GM18873 (cell line): ENCODE measurements around the gene ZCWPW2.

ENCODE experiments used
- ATAC-seq: cut with Tn5 transposase; IDR thresholded peaks from one replicate; pipeline ENCODE4 v1.9.1; 2021; ENCODE audit warnings: mild to moderate bottlenecking, moderate library complexity, moderate number of reproducible peaks; ENCODE audit not compliant: unreplicated experiment, low FRiP score

ZCWPW2 gene

GRCh38 chr3:28349469-28350000 is 1.0 kb downstream of the ZCWPW2 start:
- no peak for ATAC-seq

GRCh38 chr3:28376424-28376823 is 27.9 kb downstream of the ZCWPW2 start:
- ATAC-seq = no peak

GRCh38 chr3:28386049-28386448 is 37.5 kb downstream of the ZCWPW2 start:
- ATAC-seq = no peak

GRCh38 chr3:28388978-28389377 is 40.5 kb downstream of the ZCWPW2 start:
- no peak for ATAC-seq

- ATAC-seq = no peak
These were observed 50.7 kb downstream of the ZCWPW2 start for GRCh38 chr3:28399206-28399605.

- ATAC-seq = no peak
These were observed 57.7 kb downstream of the ZCWPW2 start for GRCh38 chr3:28406241-28406640.

- ATAC-seq = no peak
These were observed 100.9 kb downstream of the ZCWPW2 start for GRCh38 chr3:28449398-28449797.

- ATAC-seq = no peak
These were observed 114.3 kb downstream of the ZCWPW2 start for GRCh38 chr3:28462866-28463265.

- ATAC-seq = no peak
These were observed 118.9 kb downstream of the ZCWPW2 start for GRCh38 chr3:28467414-28467813.

GRCh38 chr3:28476194-28476593 is 127.7 kb downstream of the ZCWPW2 start:
- peak; percentile 47 for ATAC-seq

- no peak for ATAC-seq
These were observed 128.2 kb downstream of the ZCWPW2 start for GRCh38 chr3:28476764-28477163.

- no peak for ATAC-seq
These were observed 136.6 kb downstream of the ZCWPW2 start for GRCh38 chr3:28485164-28485563.

- no peak for ATAC-seq
These were observed 146.8 kb downstream of the ZCWPW2 start for GRCh38 chr3:28495301-28495700.

GRCh38 chr3:28502397-28502937 is 153.9 kb downstream of the ZCWPW2 start:
- ATAC-seq = no peak

- ATAC-seq = no peak
These were observed 156.5 kb downstream of the ZCWPW2 start for GRCh38 chr3:28504976-28505375.

GRCh38 chr3:28521663-28522062 is 173.1 kb downstream of the ZCWPW2 start:
- ATAC-seq = no peak

GRCh38 chr3:28542351-28542750 is 193.8 kb downstream of the ZCWPW2 start:
- ATAC-seq = no peak

- ATAC-seq = no peak
These were observed 195.7 kb downstream of the ZCWPW2 start for GRCh38 chr3:28544236-28544635.

GRCh38 chr3:28544831-28545230 is 196.3 kb downstream of the ZCWPW2 start:
- ATAC-seq = no peak

GRCh38 chr3:28547677-28548076 is 199.2 kb downstream of the ZCWPW2 start:
- ATAC-seq = no peak

GRCh38 chr3:28553175-28553574 is 204.7 kb downstream of the ZCWPW2 start:
- ATAC-seq = no peak

GRCh38 chr3:28556195-28556594 is 207.7 kb downstream of the ZCWPW2 start:
- no peak for ATAC-seq

GRCh38 chr3:28564211-28564610 is 215.7 kb downstream of the ZCWPW2 start:
- ATAC-seq = no peak
